ENCODE results near the gene ADGRA1. TPM values are rescaled to one million over a fixed set of nuclear protein-coding genes. Genes with fewer than 3 reads are reported as not detected.
A peak's percentile ranks its signal among the peaks of the same experiment; 100 is the strongest.

ADGRA1 gene
- polyA plus RNA-seq, 3 donors = 0.95 to 1.6 (median 1.4) TPM

DNA sequence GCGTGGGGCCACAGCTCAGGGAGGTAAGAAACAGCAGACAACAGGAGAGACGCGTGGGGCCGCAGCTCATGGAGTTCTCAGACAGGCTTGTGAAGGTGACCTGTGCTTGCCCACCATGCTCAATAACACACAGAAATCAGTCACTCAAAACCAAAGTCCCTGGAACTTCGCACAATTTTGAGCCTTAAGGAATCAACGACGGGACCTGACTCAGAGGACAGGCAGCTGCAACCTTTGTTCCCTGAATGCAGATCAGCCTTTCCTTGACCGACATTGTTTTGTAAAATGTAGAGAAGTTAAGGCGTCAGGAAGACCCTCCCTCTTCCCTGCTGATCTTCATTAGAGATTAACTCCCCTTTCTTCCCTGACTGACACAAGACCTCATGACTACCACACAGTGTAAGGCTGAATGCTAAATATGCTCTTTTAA is 63.8 kb downstream of the ADGRA1 start:
- DNase-seq (ENCODE audit: extremely low read depth in 1 of 11, low read depth in 9 of 11, low spot score in 4 of 11) = no peak

DNA sequence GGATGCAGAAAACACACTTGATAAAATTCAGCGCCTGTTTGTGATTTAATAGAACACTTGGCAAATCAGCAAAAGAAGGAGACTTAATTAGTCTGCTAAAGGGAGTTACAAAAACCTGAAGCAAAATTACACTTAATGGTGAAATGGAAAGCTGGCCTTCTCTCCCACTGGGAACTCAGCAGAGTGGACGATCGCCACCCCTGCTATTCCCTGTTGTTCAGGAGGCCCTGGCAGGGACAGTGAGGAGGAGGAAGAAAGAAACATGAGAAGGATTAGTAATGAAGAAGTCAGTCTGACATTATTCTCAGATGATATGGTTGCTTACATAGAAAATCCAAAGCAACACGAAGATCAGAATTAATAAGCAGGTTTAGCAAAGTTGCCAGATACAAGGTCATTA is 66.7 kb downstream of the ADGRA1 start:
- no peak for DNase-seq (ENCODE audit: extremely low read depth in 1 of 11, low read depth in 9 of 11, low spot score in 4 of 11)

DNA sequence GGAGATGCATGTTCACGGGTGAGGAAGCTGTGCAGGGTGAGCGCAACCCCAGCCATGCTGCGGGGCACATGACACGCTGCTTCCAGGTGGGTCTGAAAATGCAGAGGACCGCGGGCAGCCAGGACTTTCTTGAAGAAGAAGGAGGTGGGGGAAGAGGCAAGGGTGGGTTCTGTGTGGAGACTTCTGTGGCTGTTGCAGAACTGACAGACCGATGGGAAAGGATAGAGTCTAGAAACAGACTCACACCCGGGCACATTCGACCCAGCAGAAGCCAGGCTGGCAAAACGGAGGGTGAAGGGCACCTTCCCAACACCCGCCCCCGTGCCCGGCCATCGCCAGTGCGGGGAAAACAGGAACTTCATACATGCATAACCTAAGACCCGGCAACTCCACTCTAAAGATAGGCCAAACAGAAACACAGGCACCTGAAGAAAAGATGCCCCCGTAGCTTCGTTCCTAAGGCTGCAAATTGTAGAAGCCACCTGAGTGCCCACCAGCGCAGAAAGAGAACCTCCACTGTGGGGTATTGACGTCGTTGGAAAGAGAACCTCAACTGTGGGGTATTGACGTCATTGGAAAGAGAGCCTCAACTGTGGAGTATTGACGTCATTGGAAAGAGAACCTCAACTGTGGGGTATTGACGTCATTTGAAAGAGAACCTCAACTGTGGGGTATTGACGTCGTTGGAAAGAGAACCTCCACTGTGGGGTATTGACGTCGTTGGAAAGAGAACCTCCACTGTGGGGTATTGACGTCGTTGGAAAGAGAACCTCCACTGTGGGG is 67.5 kb downstream of the ADGRA1 start:
- no peak for DNase-seq (ENCODE audit: extremely low read depth in 1 of 11, low read depth in 9 of 11, low spot score in 4 of 11)

DNA sequence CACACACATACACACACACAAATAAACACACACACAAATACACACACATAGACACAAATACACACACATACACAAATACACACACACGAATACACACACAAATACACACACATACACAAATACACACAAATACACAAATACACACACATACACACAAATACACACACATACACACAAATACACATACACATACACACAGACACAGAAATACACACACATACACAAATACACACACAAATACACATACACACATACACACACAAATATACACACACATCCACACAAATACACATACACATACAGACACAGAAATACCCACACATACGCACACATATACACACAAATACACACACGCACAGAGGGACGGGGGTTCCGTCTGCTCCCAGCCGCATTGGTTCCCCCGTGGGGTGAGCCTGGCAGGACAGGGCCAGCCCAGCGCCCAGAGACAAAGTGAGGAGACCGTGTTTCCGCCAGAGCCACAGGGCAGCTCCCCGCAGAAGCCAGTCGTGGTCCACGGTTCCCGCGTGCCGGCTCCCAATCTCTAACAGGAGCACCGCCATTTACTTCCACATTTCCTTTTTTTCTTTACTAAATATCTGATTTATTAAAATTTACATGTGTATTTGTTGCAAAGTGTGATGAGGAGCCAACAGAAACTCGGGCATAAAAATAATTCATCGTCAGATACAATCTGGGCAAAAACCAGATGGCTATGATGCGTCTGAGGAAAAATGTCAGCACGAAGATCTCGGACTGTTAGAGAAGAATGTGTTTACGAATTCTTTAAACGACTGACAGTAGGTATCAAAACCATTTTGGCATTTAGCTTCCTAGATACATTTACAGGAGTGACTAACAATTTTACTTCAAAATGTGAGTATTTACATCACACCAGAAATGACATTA is 69.2 kb downstream of the ADGRA1 start:
- no peak for DNase-seq (ENCODE audit: extremely low read depth in 1 of 11, low read depth in 9 of 11, low spot score in 4 of 11)

DNA sequence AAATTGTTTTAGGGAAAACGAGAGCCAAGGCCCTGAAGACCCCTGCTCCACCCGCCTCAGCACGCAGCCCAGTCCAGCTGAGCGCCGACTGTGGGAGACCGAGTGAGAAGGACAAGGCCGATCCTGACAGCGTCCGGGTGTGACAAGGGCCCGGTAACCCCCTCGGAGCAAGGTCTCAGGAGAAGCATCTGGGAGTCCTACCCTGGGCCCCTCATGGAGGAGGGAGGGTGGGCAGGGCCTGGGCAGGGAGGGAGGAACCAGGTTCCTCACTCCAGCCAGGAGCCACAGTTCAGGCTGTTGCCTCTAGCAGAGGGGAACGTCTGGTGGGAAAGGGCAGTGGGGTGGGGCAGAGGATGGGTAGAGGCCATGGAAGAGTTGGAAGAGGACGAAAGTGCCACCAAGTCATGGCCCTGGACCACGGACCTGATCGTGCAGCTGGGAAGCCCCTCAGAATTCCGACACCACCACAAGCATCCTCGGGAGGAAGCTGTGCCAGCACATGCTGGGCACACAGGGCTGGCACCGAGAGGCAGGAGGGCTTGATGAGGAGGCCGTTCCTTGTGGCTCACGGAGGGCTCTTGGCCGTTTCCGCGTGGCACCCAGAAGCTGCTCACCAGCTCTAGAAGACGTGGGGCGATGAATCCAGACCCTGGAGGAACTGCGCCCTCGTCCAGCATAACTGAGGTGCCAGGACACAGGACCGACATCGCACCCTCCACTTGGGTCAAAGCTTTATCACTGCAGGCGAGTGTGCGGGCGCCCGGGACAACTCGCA is 70.1 kb downstream of the ADGRA1 start:
- DNase-seq (ENCODE audit: extremely low read depth in 1 of 11, low read depth in 9 of 11, low spot score in 4 of 11) = no peak

DNA sequence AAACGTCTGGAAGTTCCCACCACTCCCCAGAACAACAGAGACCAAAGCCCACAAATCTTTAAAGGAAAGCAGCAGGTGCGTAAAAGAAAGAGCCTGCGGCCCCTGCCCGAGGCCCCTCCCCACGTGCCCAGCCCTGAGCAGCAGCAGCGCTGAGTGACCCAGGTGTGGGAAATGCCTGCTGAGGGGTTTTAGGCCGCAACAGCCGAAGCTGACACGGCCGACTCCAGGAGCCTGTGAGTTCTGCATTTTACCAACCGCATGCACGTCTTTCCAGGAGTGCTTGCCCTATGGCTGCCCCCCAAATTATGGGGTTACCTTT is 70.7 kb downstream of the ADGRA1 start:
- DNase-seq (ENCODE audit: extremely low read depth in 1 of 11, low read depth in 9 of 11, low spot score in 4 of 11) = no peak

DNA sequence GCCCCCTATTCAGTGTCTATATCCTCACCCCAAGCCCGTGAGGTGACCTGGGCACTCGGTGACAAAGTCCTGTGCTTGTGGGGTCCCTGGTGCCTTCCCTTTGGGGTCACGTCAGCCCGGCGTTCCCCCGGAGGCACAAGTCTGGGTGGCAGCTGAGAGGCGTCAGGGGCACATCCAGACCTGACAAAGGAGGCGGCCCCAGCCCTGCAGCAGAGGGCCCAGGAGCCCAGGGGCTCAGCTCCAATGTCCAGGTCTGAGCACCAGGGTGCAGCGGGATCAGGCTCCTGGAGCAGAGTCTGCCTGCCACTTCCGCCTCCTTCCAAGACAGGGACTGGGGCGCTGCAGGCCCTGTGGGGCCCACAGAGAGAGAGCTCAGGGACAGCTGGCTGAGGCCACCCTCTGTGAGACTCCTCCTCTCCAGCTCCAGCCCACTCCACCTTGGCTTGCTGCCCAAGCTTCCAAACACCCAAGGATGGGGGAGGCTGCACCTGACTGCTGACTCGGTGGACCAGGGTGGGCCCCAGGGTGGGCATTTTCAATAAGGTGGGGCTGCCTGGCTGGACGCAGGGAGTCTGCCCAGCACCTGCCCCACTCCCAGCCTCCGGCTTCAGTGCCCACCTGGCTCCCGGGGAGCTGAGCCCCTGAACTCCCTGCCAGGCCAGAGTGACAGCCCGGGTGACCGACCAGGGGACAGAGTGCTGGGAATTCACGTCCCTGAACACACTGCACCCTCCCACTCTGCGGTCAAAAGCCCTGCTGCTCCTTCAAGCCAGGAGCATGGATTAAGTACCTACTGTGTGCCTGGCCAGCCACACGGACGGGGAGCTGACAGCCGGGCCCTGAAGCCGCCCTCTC is 71.3 kb downstream of the ADGRA1 start:
- peak in 3 of 11 donors; percentile 37 to 71 (median 44) for DNase-seq (ENCODE audit: extremely low read depth in 1 of 11, low read depth in 9 of 11, low spot score in 4 of 11)

DNA sequence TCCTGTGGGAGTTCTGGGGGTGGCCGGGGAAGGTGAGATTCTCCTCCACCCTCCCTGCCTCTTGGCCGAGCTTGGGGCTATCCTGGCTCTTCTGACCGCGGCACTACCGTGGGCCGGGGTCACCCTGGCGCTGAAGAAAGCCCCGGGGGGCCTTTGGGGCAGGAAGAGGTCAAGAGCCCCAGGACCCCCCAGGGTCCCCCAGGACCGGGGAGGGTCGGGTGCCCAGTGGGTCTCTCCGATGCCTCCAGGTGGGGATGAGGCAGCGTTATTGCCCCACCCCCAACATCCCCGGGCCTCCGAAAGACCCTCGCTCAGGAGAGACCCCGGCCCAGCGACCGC is 71.9 kb downstream of the ADGRA1 start:
- DNase-seq (ENCODE audit: extremely low read depth in 1 of 11, low read depth in 9 of 11, low spot score in 4 of 11) = no peak

DNA sequence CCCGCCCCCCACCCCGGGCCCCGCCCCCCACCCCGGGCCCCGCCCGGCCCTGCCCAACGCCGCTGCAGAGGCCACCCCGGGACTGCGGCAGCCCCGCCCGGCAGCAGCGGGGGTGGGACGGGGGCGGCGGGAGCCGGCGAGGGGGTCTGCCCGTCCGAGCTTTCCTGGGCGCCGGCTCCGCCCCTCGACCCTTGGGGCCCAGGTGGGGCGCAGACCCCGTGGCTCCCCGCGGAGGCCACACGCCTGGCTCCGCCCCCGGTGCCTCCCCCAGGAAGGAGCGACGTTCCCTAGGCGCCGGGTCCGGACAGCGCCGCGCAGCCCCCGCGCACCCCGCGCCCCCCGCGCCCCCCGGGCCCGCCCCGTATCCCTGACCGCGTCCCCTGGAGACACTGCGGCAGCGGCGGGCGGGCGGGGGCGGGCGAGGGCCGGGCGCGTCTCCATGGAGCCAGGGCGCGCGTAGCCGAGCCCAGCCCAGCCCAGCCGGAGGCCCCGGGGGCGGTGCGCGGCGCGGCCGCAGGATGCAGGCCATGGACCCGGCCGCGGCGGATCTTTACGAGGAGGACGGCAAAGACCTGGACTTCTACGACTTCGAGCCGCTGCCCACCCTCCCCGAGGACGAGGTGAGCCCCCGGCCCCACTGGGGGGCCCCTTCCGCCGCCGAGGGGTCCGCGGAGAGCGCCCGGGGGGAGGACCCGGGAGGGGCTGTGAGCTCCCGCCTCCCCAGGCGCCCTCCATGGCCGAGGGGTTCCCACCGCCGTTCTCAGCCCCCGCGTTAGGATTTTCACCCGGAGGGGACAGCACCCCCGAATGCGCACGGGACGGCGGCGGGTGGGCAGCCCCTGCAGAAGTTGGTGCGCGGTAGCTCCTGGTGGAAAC is 72.5 kb downstream of the ADGRA1 start, which contains the start of gene KNDC1:
Gene KNDC1 (plus strand): TSS at position 270 of the 876 bp plus-strand sequence. CDS start 249 bp downstream, at position 519.
- DNase-seq (ENCODE audit: extremely low read depth in 1 of 11, low read depth in 9 of 11, low spot score in 4 of 11) = peak in 1 of 11 donors; percentile 55

DNA sequence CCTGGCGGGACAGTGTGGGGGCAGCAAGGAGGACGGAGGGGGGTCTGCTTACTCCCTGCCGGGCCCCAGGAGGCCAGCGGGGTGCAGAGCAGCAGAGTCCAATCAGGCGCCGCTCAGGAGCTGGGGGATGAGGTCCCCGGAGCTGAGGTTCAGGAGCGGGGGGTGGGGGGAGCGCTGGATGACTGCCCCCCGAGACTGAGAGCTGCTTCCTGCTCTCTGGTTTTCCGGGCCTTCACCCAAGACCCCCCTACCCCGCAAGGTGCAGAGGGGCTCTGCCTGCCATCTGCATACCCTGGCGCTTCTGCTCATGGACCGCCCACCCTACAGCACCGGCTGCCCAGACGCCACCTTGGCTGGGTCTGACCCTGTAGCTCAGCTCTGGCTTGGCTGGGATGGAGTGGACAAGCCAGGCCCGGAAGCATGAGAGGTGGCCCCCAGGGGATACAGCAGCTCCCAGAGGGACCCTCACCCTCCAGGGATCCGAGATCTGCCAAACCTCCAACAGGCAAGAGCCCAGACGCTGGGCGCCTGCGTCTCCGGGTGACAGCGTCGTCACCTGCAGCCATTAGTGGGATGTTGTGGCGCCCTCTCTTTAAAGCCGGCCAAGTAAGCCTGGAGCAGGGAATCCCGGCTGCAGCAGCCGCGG is 73.2 kb downstream of the ADGRA1 start:
- no peak for DNase-seq (ENCODE audit: extremely low read depth in 1 of 11, low read depth in 9 of 11, low spot score in 4 of 11)

DNA sequence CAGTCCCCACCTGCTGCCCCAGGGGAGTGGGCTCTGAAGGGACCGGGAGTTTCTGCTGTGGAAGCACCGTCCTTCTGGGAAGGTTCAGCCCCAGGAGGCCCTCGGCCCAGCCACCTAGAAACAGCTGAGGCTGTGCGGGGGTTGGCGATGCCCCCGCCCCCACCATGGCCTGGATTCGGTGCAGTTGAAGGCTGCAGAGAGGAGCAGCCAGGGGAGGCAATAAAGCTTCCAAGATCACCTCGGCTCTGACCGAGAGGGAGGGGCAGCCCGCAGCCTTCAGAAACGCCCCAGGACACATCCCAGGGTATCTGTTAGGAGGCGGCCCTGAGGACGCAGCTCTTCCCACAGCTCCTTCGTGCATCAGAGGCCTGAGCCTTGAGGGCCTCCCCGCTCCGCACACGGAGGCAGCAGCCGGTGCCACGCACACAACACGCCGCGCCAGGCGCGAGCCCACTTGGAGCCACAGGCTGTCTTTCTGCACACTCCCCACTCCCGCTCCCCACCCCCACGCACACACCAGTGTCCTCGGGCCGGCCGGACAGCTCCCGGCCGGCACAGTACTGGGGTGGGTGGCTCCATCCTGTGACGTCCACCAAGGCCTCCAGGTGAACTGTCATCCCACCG is 73.9 kb downstream of the ADGRA1 start:
- DNase-seq (ENCODE audit: extremely low read depth in 1 of 11, low read depth in 9 of 11, low spot score in 4 of 11) = no peak

DNA sequence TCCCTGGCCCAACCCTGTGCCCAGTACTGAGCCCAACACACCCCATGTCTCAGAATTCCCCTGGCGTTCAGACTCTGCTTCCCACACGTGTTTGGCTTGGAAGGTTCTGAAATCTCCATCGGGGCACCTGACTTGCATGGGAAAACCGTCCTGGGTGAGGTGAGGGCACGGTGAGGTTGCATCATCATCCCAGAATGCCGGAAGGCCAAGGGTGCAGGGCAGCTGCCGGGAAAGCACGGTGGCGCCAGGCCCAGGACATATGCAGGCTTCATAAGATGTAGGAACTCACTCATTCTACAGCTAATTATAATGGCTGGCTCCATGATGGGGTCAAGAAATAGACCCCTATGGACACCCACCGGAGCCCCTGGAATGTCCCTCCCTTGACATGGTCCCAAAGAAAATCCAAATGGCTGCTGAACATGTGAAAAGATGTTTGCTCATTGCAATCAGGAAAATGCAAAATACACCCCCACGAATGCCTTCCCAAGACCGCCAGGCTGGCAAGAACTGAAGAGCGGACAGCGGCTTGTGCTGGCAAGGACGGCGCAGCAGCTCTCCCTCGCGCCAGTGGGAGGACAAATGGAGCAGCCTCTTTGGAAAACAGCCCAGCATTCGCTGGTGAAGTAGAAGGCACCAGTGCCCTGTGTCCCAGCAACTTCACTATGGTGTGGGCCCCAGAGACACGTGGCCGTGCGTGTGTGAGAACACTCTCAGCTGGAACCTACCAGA is 74.6 kb downstream of the ADGRA1 start:
- no peak for DNase-seq (ENCODE audit: extremely low read depth in 1 of 11, low read depth in 9 of 11, low spot score in 4 of 11)

DNA sequence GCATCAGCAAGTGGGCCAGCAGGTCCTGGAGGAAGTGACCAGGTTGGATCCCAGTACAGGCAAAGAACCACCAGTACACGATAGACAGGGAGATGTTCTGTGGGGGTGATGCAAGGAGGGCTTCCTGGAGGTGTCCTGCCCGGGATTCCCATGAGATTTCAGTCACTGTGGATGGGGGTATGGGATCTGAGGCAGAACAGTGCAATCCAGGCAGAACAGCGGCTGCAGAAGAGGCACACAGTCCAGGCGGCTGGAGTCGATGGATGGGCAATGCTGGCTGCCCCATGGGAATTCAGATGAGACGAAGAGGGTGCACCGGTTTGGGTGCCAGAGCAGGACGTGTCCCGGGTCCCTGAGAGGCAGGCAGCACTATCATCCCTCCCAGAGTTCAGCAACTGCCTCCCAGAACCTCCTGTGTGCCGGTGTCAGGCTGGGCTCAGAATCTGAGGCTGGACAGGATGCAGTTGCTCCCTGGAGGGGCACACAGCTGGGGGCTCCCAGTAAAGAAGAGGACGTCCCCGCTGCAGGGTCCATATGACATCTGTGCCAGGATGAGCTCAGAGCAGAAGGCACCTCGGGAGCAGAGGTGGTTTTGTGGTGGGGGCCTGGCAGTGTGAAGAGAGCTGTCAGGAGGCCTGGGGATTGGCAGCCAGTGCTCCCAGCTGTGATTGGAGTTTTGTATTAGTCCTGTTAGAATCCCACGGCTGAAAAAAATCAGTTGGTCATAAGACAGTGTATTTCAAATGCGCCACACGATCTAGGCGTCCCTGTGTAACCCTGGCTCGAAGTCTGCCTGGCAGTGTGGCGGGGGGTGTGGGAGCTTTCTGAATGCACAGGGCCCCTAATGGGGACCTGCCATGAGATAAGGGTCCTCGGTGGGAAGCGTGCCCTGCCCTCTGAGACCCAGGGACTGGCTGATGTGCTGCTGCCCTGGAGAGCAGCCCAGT is 75.5 kb downstream of the ADGRA1 start:
- DNase-seq (ENCODE audit: extremely low read depth in 1 of 11, low read depth in 9 of 11, low spot score in 4 of 11) = no peak

DNA sequence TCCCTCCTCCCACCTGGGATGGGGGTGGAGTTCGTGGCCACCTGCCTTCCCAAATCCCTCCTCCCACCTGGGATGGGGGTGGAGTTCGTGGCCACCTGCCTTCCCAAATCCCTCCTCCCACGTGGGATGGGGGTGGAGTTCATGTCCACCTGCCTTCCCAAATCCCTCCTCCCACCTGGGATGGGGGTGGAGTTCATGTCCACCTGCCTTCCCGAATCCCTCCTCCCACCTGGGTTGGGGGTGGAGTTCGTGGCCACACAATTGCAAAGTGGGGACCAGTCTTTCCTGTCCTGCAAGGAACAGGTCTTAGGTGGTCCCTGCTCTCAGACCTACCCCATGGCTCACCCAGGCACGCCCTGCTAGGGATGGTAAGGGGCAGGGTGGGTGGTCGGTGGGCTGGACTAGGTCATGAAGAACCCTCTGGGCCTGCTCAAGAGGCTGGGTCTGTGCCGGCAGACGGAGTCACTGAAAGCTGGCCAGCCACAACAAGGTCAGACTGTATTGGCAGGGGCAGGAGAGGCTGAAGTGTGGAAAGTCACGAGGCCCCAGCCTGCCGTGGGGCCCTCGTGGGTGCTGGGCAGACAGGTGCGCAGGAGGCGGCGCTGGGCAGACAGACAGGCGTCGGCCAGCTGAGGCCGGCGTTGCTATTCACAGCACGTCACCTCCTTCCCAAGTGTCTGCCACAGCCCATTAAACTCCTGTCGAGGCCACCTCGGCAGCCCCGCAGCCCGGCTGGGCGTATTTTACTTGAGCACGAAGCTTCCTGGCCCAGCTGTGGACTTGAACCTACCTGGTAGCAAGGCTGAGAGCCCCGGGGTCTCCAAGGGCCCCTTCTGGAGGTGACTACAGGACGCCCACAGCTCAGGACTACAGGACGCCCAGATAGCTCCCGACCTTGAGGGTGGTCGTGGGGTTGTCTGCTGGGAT is 76.4 kb downstream of the ADGRA1 start:
- peak in 3 of 11 donors; percentile 51 to 54 (median 53) for DNase-seq (ENCODE audit: extremely low read depth in 1 of 11, low read depth in 9 of 11, low spot score in 4 of 11)

All from renal cortex interstitium (tissue), 11 donors.